ENCODE results near the gene KRTAP17-1.

KRTAP17-1 gene

GRCh38 chr17:41322094-41322902 lies 6.8 kb upstream of the KRTAP17-1 start:
- no CpG with 5 or more reads among the region's 5 CpGs for WGBS, 2 experiments (ENCODE audit: insufficient coverage in 2 of 2)

GRCh38 chr17:41318231-41318630 lies 2.7 kb upstream of the KRTAP17-1 start:
- 32 to 71% methylated on average over 2 of the region's 2 CpGs for WGBS, 2 experiments (ENCODE audit: insufficient coverage in 2 of 2)
- Histone ChIP-seq H3K36me3 (ENCODE audit: control insufficient read depth, insufficient read depth, low read length) (no peaks in the 10 kb centered on the region), H3K27ac (ENCODE audit: low read depth, low read length, severe bottlenecking) (no peak overlapping the region), H3K9me3 (ENCODE audit: control insufficient read depth, low read length) (peaks cover 11% of the 10 kb centered on the region), H3K4me1 (ENCODE audit: control insufficient read depth, insufficient read depth, low read length, poor library complexity, severe bottlenecking) (no peaks in the 10 kb centered on the region), H3K4me3 (ENCODE audit: extremely low read depth, insufficient read depth, low read length, poor library complexity, severe bottlenecking) (no peak overlapping the region)

More at GRCh38 chr17:41322094-41322902, 6.8 kb upstream of the KRTAP17-1 start:
- Histone ChIP-seq H3K27ac (ENCODE audit: low read depth, low read length, severe bottlenecking) (no peak overlapping the region), H3K4me1 (ENCODE audit: control insufficient read depth, insufficient read depth, low read length, poor library complexity, severe bottlenecking) (no peaks in the 10 kb centered on the region), H3K36me3 (ENCODE audit: control insufficient read depth, insufficient read depth, low read length) (no peaks in the 10 kb centered on the region), H3K4me3 (ENCODE audit: extremely low read depth, insufficient read depth, low read length, poor library complexity, severe bottlenecking) (no peak overlapping the region), H3K9me3 (ENCODE audit: control insufficient read depth, low read length) (peaks cover 11% of the 10 kb centered on the region)

GRCh38 chr17:41315814-41316445 lies 420 bp upstream of the KRTAP17-1 start:
- Histone ChIP-seq H3K4me1 (ENCODE audit: control insufficient read depth, insufficient read depth, low read length, poor library complexity, severe bottlenecking) (no peaks in the 10 kb centered on the region), H3K4me3 (ENCODE audit: extremely low read depth, insufficient read depth, low read length, poor library complexity, severe bottlenecking) (no peak overlapping the region), H3K27ac (ENCODE audit: low read depth, low read length, severe bottlenecking) (no peak overlapping the region), H3K9me3 (ENCODE audit: control insufficient read depth, low read length) (peaks cover 11% of the 10 kb centered on the region), H3K36me3 (ENCODE audit: control insufficient read depth, insufficient read depth, low read length) (no peaks in the 10 kb centered on the region)
- 82 to 92% methylated on average over 10 to 13 of the region's 17 CpGs for WGBS, 2 experiments (ENCODE audit: insufficient coverage in 2 of 2)

GRCh38 chr17:41311111-41311510 lies 4.4 kb downstream of the KRTAP17-1 start:
- Histone ChIP-seq H3K36me3 (ENCODE audit: control insufficient read depth, insufficient read depth, low read length) (no peaks in the 10 kb centered on the region), H3K4me3 (ENCODE audit: extremely low read depth, insufficient read depth, low read length, poor library complexity, severe bottlenecking) (no peak overlapping the region), H3K27ac (ENCODE audit: low read depth, low read length, severe bottlenecking) (no peak overlapping the region), H3K4me1 (ENCODE audit: control insufficient read depth, insufficient read depth, low read length, poor library complexity, severe bottlenecking) (no peaks in the 10 kb centered on the region), H3K9me3 (ENCODE audit: control insufficient read depth, low read length) (no peaks in the 10 kb centered on the region)
- WGBS, 2 experiments (ENCODE audit: insufficient coverage in 2 of 2) = 71 to 80% methylated on average over 1 of the region's 1 CpG

GRCh38 chr17:41308918-41309359 lies 6.6 kb downstream of the KRTAP17-1 start, which contains the start of gene KRTAP16-1:
Gene KRTAP16-1, minus strand, starts transcription at chr17:41309309. Its CDS starts 56 bp downstream, at chr17:41309253.
- H3K4me1 ChIP-seq (ENCODE audit: control insufficient read depth, insufficient read depth, low read length, poor library complexity, severe bottlenecking) = no peaks in the 10 kb centered on the region
- no peaks in the 10 kb centered on the region for H3K36me3 ChIP-seq (ENCODE audit: control insufficient read depth, insufficient read depth, low read length)
- no peak within 1 kb of the TSS for H3K4me3 ChIP-seq (ENCODE audit: extremely low read depth, insufficient read depth, low read length, poor library complexity, severe bottlenecking)
- H3K9me3 ChIP-seq (ENCODE audit: control insufficient read depth, low read length) = no peaks in the 10 kb centered on the region
- no peak within 1 kb of the TSS for H3K27ac ChIP-seq (ENCODE audit: low read depth, low read length, severe bottlenecking)
- WGBS, 2 experiments (ENCODE audit: insufficient coverage in 2 of 2) = 87 to 88% methylated on average over 6 to 7 of the region's 7 CpGs

- H3K9me3 ChIP-seq (ENCODE audit: control insufficient read depth, low read length) = no peaks in the 10 kb centered on the region
- no peaks in the 10 kb centered on the region for H3K36me3 ChIP-seq (ENCODE audit: control insufficient read depth, insufficient read depth, low read length)
- H3K4me1 ChIP-seq (ENCODE audit: control insufficient read depth, insufficient read depth, low read length, poor library complexity, severe bottlenecking) = no peaks in the 10 kb centered on the region
- no peak overlapping the region for H3K27ac ChIP-seq (ENCODE audit: low read depth, low read length, severe bottlenecking)
- H3K4me3 ChIP-seq (ENCODE audit: extremely low read depth, insufficient read depth, low read length, poor library complexity, severe bottlenecking) = no peak overlapping the region
- 86% methylated on average over 10 of the region's 10 CpGs for WGBS, 2 experiments (ENCODE audit: insufficient coverage in 2 of 2)
These were observed 7.1 kb downstream of the KRTAP17-1 start for GRCh38 chr17:41308251-41308917.

- WGBS, 2 experiments (ENCODE audit: insufficient coverage in 2 of 2) = 92 to 93% methylated on average over 8 to 9 of the region's 9 CpGs
- Histone ChIP-seq H3K4me3 (ENCODE audit: extremely low read depth, insufficient read depth, low read length, poor library complexity, severe bottlenecking) (no peak overlapping the region), H3K4me1 (ENCODE audit: control insufficient read depth, insufficient read depth, low read length, poor library complexity, severe bottlenecking) (no peaks in the 10 kb centered on the region), H3K9me3 (ENCODE audit: control insufficient read depth, low read length) (no peaks in the 10 kb centered on the region), H3K27ac (ENCODE audit: low read depth, low read length, severe bottlenecking) (no peak overlapping the region), H3K36me3 (ENCODE audit: control insufficient read depth, insufficient read depth, low read length) (no peaks in the 10 kb centered on the region)
These were observed 7.9 kb downstream of the KRTAP17-1 start for GRCh38 chr17:41307647-41308046.

GRCh38 chr17:41304091-41304490 lies 11.4 kb downstream of the KRTAP17-1 start:
- WGBS, 2 experiments (ENCODE audit: insufficient coverage in 2 of 2) = 50 to 94% methylated on average over 2 to 6 of the region's 12 CpGs
- Histone ChIP-seq H3K9me3 (ENCODE audit: control insufficient read depth, low read length) (no peaks in the 10 kb centered on the region), H3K27ac (ENCODE audit: low read depth, low read length, severe bottlenecking) (no peak overlapping the region), H3K36me3 (ENCODE audit: control insufficient read depth, insufficient read depth, low read length) (no peaks in the 10 kb centered on the region), H3K4me1 (ENCODE audit: control insufficient read depth, insufficient read depth, low read length, poor library complexity, severe bottlenecking) (no peaks in the 10 kb centered on the region), H3K4me3 (ENCODE audit: extremely low read depth, insufficient read depth, low read length, poor library complexity, severe bottlenecking) (no peak overlapping the region)

- H3K27ac ChIP-seq (ENCODE audit: low read depth, low read length, severe bottlenecking) = no peak overlapping the region
- 92 to 100% methylated on average over 3 of the region's 4 CpGs for WGBS, 2 experiments (ENCODE audit: insufficient coverage in 2 of 2)
These were observed 12.5 kb downstream of the KRTAP17-1 start for GRCh38 chr17:41302981-41303380.

GRCh38 chr17:41301916-41302901 lies 13.3 kb downstream of the KRTAP17-1 start, which contains the start of gene KRTAP29-1:
Gene KRTAP29-1, minus strand, starts transcription at chr17:41302851. Its CDS starts 0 bp downstream, at chr17:41302851.
- Histone ChIP-seq H3K4me1 (ENCODE audit: control insufficient read depth, insufficient read depth, low read length, poor library complexity, severe bottlenecking) (no peaks in the 10 kb centered on the region), H3K36me3 (ENCODE audit: control insufficient read depth, insufficient read depth, low read length) (no peaks in the 10 kb centered on the region), H3K4me3 (ENCODE audit: extremely low read depth, insufficient read depth, low read length, poor library complexity, severe bottlenecking) (no peak within 1 kb of the TSS), H3K9me3 (ENCODE audit: control insufficient read depth, low read length) (no peaks in the 10 kb centered on the region), H3K27ac (ENCODE audit: low read depth, low read length, severe bottlenecking) (no peak within 1 kb of the TSS)
- 84 to 89% methylated on average over 9 to 11 of the region's 11 CpGs for WGBS, 2 experiments (ENCODE audit: insufficient coverage in 2 of 2)

More at GRCh38 chr17:41302981-41303380, 12.5 kb downstream of the KRTAP17-1 start:
- H3K36me3 ChIP-seq (ENCODE audit: control insufficient read depth, insufficient read depth, low read length) = no peaks in the 10 kb centered on the region
- no peak overlapping the region for H3K4me3 ChIP-seq (ENCODE audit: extremely low read depth, insufficient read depth, low read length, poor library complexity, severe bottlenecking)
- H3K9me3 ChIP-seq (ENCODE audit: control insufficient read depth, low read length) = no peaks in the 10 kb centered on the region
- H3K4me1 ChIP-seq (ENCODE audit: control insufficient read depth, insufficient read depth, low read length, poor library complexity, severe bottlenecking) = no peaks in the 10 kb centered on the region
